SK-N-SH (cell line): ENCODE data around the gene WDR82. TPM values are rescaled to one million over a fixed set of nuclear protein-coding genes. Genes with fewer than 3 reads are reported as not detected.

Experiments
- CTCF ChIA-PET: fragments of 300-600, 350-600 bp; formaldehyde crosslinking; extraction: SDS; loops from one replicate; lab custom pipeline; 2021; lab: Yijun Ruan, JAX
- POLR2A ChIA-PET: fragments of 350-600 bp; sonication (Branson Sonifier 250); formaldehyde crosslinking; extraction: SDS; loops from one replicate; lab custom pipeline; 2020; ENCODE audit warnings: antibody characterized with exemption, inconsistent platforms; lab: Yijun Ruan, JAX
- DNase-seq: peaks from one replicate; pipeline ENCODE4 v3.0.0; 2012
- H2AFZ ChIP-seq: fragments of 200-600 bp; sonication (generic); 2 replicates; pipeline ENCODE4 v1.8.1; 2016; ENCODE audit warnings: antibody characterized with exemption, mild to moderate bottlenecking, low read depth
- H3F3A ChIP-seq: fragments of 200-600 bp; sonication (generic); replicated peaks from 2 replicates; pipeline ENCODE3; 2016; ENCODE audit warnings: antibody characterized with exemption, mild to moderate bottlenecking; ENCODE audit not compliant: insufficient read depth
- H3K27ac ChIP-seq, 2 experiments: fragments of 200-500 bp in 1 of 2; fragments of 200-600 bp in 1 of 2; sonication (Bioruptor generic) in 1 of 2; sonication (generic), shearing (Covaris generic) in 1 of 2; 2 replicates each; pipeline versions ENCODE4 v1.5.1 to v1.6.1; 2014 to 2016; ENCODE audit warnings: low read depth in 2 of 2, inconsistent platforms in 1 of 2, low read length in 1 of 2, mild to moderate bottlenecking in 1 of 2, mixed read lengths in 1 of 2
- H3K27me3 ChIP-seq: fragments of 200-600 bp; sonication (generic), shearing (Covaris generic); 2 replicates; pipeline ENCODE4 v1.6.1; 2016; ENCODE audit warnings: mixed run types; ENCODE audit not compliant: insufficient read depth
- H3K36me3 ChIP-seq, 2 experiments: fragments of 200-500 bp in 1 of 2; fragments of 200-600 bp in 1 of 2; sonication (Bioruptor generic) in 1 of 2; sonication (generic) in 1 of 2; replicated peaks in 1 of 2; 2 replicates each; pipeline versions ENCODE3 to v1.5.1; 2014 to 2016; ENCODE audit warnings: low read length in 1 of 2, mild to moderate bottlenecking in 1 of 2; ENCODE audit not compliant: insufficient read depth in 2 of 2, control insufficient read depth in 1 of 2
- H3K4me1 ChIP-seq, 2 experiments: fragments of 200-500 bp in 1 of 2; fragments of 200-600 bp in 1 of 2; sonication (Bioruptor generic) in 1 of 2; sonication (generic), shearing (Covaris generic) in 1 of 2; 2 replicates each; pipeline versions ENCODE4 v1.5.1 to v1.6.1; 2014 to 2016; ENCODE audit warnings: low read depth in 1 of 2, low read length in 1 of 2, mixed run types in 1 of 2; ENCODE audit not compliant: insufficient read depth in 2 of 2, control insufficient read depth in 1 of 2
- H3K4me2 ChIP-seq: fragments of 200-600 bp; sonication (generic), shearing (Covaris generic); 2 replicates; pipeline ENCODE4 v1.6.1; 2017; ENCODE audit warnings: mixed run types
- H3K4me3 ChIP-seq, 2 experiments: fragments of 200-500 bp in 1 of 2; fragments of 200-600 bp in 1 of 2; sonication (Bioruptor generic) in 1 of 2; sonication (generic), shearing (Covaris generic) in 1 of 2; 2 replicates each; pipeline versions ENCODE4 v1.5.1 to v1.8.1; 2014 to 2016; ENCODE audit warnings: low read depth in 2 of 2, inconsistent platforms in 1 of 2, low read length in 1 of 2, mild to moderate bottlenecking in 1 of 2, mixed read lengths in 1 of 2, moderate library complexity in 1 of 2
- H3K79me2 ChIP-seq: fragments of 200-600 bp; sonication (generic); 2 replicates; pipeline ENCODE4 v1.8.1; 2017; ENCODE audit warnings: mild to moderate bottlenecking; ENCODE audit not compliant: insufficient read depth
- H3K9ac ChIP-seq: fragments of 200-600 bp; sonication (generic); 2 replicates; pipeline ENCODE4 v1.6.1; 2017; ENCODE audit warnings: mixed run types
- H3K9me2 ChIP-seq: fragments of 200-600 bp; sonication (generic); 2 replicates; pipeline ENCODE4 v1.6.1; 2017; ENCODE audit warnings: mixed run types
- H3K9me3 ChIP-seq: fragments of 200-600 bp; sonication (generic); 2 replicates; pipeline ENCODE4 v1.6.1; 2017; ENCODE audit warnings: mixed run types, mild to moderate bottlenecking, moderate library complexity
- H4K20me1 ChIP-seq: fragments of 200-600 bp; sonication (generic); 2 replicates; pipeline ENCODE4 v1.6.1; 2017; ENCODE audit warnings: mild to moderate bottlenecking, mixed run types; ENCODE audit not compliant: insufficient read depth
- CHD2 ChIP-seq: fragments of 150-350 bp; IDR thresholded peaks from 2 replicates; pipeline ENCODE4 v1.6.1; 2018; ENCODE audit warnings: low read length; ENCODE audit not compliant: partially characterized antibody
- ELF1 ChIP-seq: IDR thresholded peaks from 2 replicates; pipeline ENCODE4 v1.4.0; 2012
- EZH2phosphoT487 ChIP-seq: fragments of 200-600 bp; sonication (generic); IDR thresholded peaks from 2 replicates; pipeline ENCODE4 v1.6.1; 2017; ENCODE audit warnings: low read depth, mixed run types, mild to moderate bottlenecking, antibody characterized with exemption, moderate library complexity, borderline replicate concordance
- FOSL2 ChIP-seq: IDR thresholded peaks from 2 replicates; pipeline ENCODE4 v1.4.0; 2012; ENCODE audit warnings: low read depth, mild to moderate bottlenecking, moderate library complexity, borderline replicate concordance
- FOXJ3 ChIP-seq: sonication (generic); formaldehyde crosslinking; IDR thresholded peaks from 2 replicates; pipeline ENCODE4 v1.5.1; 2020; ENCODE audit warnings: mild to moderate bottlenecking, missing genetic modification reagents
- FOXM1 ChIP-seq: IDR thresholded peaks from 2 replicates; pipeline ENCODE4 v1.4.0; 2012; ENCODE audit warnings: low read depth, mild to moderate bottlenecking
- GATA2 ChIP-seq: sonication (generic); formaldehyde crosslinking; IDR thresholded peaks from 2 replicates; pipeline ENCODE4 v1.5.0; 2020; ENCODE audit warnings: mild to moderate bottlenecking, missing genetic modification reagents
- JUND ChIP-seq: IDR thresholded peaks from 2 replicates; pipeline ENCODE4 v1.4.0; 2012
- MEF2A ChIP-seq: IDR thresholded peaks from 2 replicates; pipeline ENCODE4 v1.4.0; 2012; ENCODE audit warnings: low read depth, borderline replicate concordance
- MXI1 ChIP-seq: IDR thresholded peaks from 2 replicates; pipeline ENCODE4 v1.6.1; 2012; ENCODE audit warnings: mild to moderate bottlenecking, low read depth, low read length, improper control_type of control experiment
- POLR2AphosphoS5 ChIP-seq: IDR thresholded peaks from 2 replicates; pipeline ENCODE4 v1.6.1; 2012; ENCODE audit warnings: low read depth, low read length
- RCOR1 ChIP-seq: fragments of 150-350 bp; IDR thresholded peaks from 2 replicates; pipeline ENCODE4 v1.6.1; 2017; ENCODE audit warnings: antibody characterized with exemption, low read length
- RFX5 ChIP-seq: IDR thresholded peaks from 2 replicates; pipeline ENCODE4 v1.6.1; 2012; ENCODE audit warnings: mild to moderate bottlenecking, improper control_type of control experiment, low read length
- SIN3A ChIP-seq: IDR thresholded peaks from 2 replicates; pipeline ENCODE4 v1.6.1; 2012; ENCODE audit warnings: low read depth, mild to moderate bottlenecking, low read length, moderate library complexity, borderline replicate concordance
- TAF1 ChIP-seq: IDR thresholded peaks from 2 replicates; pipeline ENCODE4 v1.6.1; 2012; ENCODE audit warnings: low read depth, mild to moderate bottlenecking, low read length, moderate library complexity, borderline replicate concordance
- TEAD4 ChIP-seq: IDR thresholded peaks from 2 replicates; pipeline ENCODE4 v1.4.0; 2012; ENCODE audit warnings: mild to moderate bottlenecking, borderline replicate concordance; ENCODE audit not compliant: insufficient read depth
- WGBS: methylation state at CpG from one replicate; pipeline ENCODE4 v1.1.6; 2017; ENCODE audit warnings: low lambda C conversion rate; 5-methylcytosine and 5-hydroxymethylcytosine counted together
- polyA plus RNA-seq, 3 experiments: library from polyadenylated mRNA; depleted of rRNA; stranded (reverse); fragments of >200 nt; gene quantifications; 2 replicates each; pipeline ENCODE4 v1.2.3, GENCODE V29; 2012
- TF ChIP-seq, protein P1 (sequence below): IDR thresholded peaks from 2 replicates; pipeline ENCODE4 v1.4.0; 2012; ENCODE audit warnings: low read depth, borderline replicate concordance
- TF ChIP-seq, protein P2 (sequence below): IDR thresholded peaks from 2 replicates; pipeline ENCODE4 v1.4.0; 2012; ENCODE audit warnings: low read depth
- TF ChIP-seq, protein P3 (sequence below): fragments of 150-350 bp; IDR thresholded peaks from 2 replicates; pipeline ENCODE4 v1.6.1; 2017; ENCODE audit warnings: antibody characterized with exemption, low read length, low read depth, borderline replicate concordance
- TF ChIP-seq, protein P4 (sequence below): IDR thresholded peaks from 2 replicates; pipeline ENCODE4; 2012

The WDR82 gene
- polyA plus RNA-seq, 1 of the 3 experiments (the other 2 are of a cell fraction), result 41.2 TPM

DNA sequence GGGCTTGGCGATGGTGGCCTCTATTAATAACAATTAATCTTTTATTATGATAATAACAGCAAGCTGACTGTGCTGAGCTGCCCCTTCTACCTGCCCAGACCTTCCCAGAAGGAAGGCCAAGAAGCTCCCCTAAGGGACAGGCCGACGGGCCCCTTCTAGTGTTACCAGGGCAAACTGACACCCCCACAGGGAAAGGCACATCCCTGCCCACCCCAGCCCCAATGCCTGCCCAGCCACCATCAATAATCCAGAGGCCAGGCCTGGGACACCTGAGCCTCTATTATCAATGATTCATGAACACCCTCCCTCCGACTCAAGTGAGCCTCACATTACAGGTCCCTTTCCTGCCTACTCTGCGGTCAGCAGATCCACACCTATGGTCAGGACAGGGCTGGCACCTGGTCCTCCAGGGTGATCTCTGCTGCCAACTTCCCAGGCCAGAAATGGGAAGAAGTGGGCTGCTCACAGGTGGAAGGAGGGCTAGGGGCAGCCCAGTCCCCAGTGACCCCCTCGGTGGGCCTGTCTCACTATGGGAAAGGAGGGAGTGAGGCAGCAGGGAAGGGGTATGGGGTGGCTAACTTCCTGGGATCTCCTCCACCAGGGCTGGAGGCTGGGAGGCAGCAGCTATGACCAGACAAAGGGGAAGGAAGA lies 41.3 kb downstream of the WDR82 start:
- peak overlapping the region; percentile 83 for H3K9ac ChIP-seq
- WGBS, result 64% methylated on average over 6 of the region's 6 CpGs
- peaks cover 22% of the 10 kb centered on the region for H3F3A ChIP-seq
- TF ChIP-seq, protein P1, sequence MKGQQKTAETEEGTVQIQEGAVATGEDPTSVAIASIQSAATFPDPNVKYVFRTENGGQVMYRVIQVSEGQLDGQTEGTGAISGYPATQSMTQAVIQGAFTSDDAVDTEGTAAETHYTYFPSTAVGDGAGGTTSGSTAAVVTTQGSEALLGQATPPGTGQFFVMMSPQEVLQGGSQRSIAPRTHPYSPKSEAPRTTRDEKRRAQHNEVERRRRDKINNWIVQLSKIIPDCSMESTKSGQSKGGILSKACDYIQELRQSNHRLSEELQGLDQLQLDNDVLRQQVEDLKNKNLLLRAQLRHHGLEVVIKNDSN, result no peak
- TF ChIP-seq RFX5, result no peak
- TF ChIP-seq, protein P2, sequence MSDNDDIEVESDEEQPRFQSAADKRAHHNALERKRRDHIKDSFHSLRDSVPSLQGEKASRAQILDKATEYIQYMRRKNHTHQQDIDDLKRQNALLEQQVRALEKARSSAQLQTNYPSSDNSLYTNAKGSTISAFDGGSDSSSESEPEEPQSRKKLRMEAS, result no peak
- TF ChIP-seq, protein P3, sequence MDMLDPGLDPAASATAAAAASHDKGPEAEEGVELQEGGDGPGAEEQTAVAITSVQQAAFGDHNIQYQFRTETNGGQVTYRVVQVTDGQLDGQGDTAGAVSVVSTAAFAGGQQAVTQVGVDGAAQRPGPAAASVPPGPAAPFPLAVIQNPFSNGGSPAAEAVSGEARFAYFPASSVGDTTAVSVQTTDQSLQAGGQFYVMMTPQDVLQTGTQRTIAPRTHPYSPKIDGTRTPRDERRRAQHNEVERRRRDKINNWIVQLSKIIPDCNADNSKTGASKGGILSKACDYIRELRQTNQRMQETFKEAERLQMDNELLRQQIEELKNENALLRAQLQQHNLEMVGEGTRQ, result no peak
- no peak for TF ChIP-seq EZH2phosphoT487
- no peak for TF ChIP-seq MXI1
- no peak for TF ChIP-seq TEAD4
- TF ChIP-seq CHD2, result peak; percentile 6
- no peak for TF ChIP-seq GATA2 (CRISPR knock-in tag)
- no peak for TF ChIP-seq JUND
- peak; percentile 47; the same call in 1 of the 2 replicates for TF ChIP-seq POLR2AphosphoS5
- no peak for TF ChIP-seq FOSL2
- peak; percentile 33; the same call in 1 of the 2 replicates for TF ChIP-seq TAF1
- no peak for TF ChIP-seq FOXM1
- TF ChIP-seq SIN3A, result peak; percentile 45; the same call in 1 of the 2 replicates
- TF ChIP-seq MEF2A, result no peak
- TF ChIP-seq, protein P4, sequence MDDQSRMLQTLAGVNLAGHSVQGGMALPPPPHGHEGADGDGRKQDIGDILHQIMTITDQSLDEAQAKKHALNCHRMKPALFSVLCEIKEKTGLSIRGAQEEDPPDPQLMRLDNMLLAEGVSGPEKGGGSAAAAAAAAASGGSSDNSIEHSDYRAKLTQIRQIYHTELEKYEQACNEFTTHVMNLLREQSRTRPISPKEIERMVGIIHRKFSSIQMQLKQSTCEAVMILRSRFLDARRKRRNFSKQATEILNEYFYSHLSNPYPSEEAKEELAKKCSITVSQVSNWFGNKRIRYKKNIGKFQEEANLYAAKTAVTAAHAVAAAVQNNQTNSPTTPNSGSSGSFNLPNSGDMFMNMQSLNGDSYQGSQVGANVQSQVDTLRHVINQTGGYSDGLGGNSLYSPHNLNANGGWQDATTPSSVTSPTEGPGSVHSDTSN, result no peak
- no peak for TF ChIP-seq FOXJ3 (CRISPR knock-in tag)
- TF ChIP-seq ELF1, result no peak
- no peak for TF ChIP-seq RCOR1
- CTCF ChIA-PET, result interaction anchor here (0.8 to 11.8 kb wide), 9 partner anchors 11 to 233 kb away, joined by 3 to 257 read pairs (median 5); partner anchors contain the start of genes TLR9 and WDR82
- no peaks in the 10 kb centered on the region for H3K9me2 ChIP-seq
- peaks cover 8 to 50% of the 10 kb centered on the region in 2 experiments for H3K4me1 ChIP-seq
- DNase-seq, result no peak
- peak overlapping the region; percentile 90 to 97 for H3K4me3 ChIP-seq
- POLR2A ChIA-PET, result interaction anchor here (1.3 to 4.6 kb wide), 2 partner anchors 9 to 42 kb away, joined by 3 to 67 read pairs; partner anchors contain the start of gene WDR82
- H3K79me2 ChIP-seq, result peaks cover 79% of the 10 kb centered on the region
- no peak overlapping the region for H2AFZ ChIP-seq
- H3K27me3 ChIP-seq, result no peaks in the 10 kb centered on the region
- H3K4me2 ChIP-seq, result peak overlapping the region; percentile 89
- peaks cover 5% of the 10 kb centered on the region in 2 experiments for H3K36me3 ChIP-seq
- peaks cover 8% of the 10 kb centered on the region for H4K20me1 ChIP-seq
- no peaks in the 10 kb centered on the region for H3K9me3 ChIP-seq
- peak overlapping the region; percentile 93 to 96 for H3K27ac ChIP-seq
